ENCODE measurements around the gene ATP10B. TPM values are rescaled to one million over a fixed set of nuclear protein-coding genes. Genes with fewer than 3 reads are reported as not detected.

ATP10B gene
- total and polyA plus RNA-seq, 2 of the 8 experiments (the other 6 are each of a cell fraction or from before 2014, with no cell fraction given): 0.06 to 0.11 TPM

DNA sequence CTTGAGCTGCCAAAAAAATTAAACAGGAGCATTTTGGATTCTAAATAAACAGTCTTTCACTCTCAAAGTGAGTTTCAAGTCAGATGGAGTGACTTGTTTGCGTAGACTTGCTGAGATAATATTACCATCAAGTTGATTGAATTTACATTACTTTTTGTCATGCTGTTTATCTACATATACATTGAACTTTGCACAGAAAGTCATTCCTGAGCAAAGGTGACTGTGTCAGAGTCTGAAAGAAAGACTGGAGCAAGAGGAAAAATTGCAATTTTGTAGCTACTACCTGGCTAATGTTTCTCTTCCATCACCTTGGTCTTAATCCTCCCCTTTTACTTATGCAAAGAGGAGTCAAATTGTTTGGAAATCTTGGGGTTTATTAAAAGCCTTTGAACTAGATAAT is 251.0 kb downstream of the ATP10B start:
- CTCF ChIA-PET (ENCODE audit: partially characterized antibody): interaction anchor here (1.3 to 1.6 kb wide), 2 partner anchors 91 to 162 kb away, joined by 3 to 5 read pairs; no protein-coding TSS in a partner anchor
- no peak overlapping the region for H3K9ac ChIP-seq (replicated peaks in 1 of 4; ENCODE audit: extremely low read depth in 1 of 4, low read depth in 3 of 4, low read length in 3 of 4)
- H2BK15ac ChIP-seq (ENCODE audit: low read length): no peak overlapping the region
- H2AK5ac ChIP-seq (ENCODE audit: low read depth, low read length): no peak overlapping the region
- H3K9me3 ChIP-seq (ENCODE audit: insufficient read depth in 2 of 2, low read depth in 1 of 2, low read length in 1 of 2): no peaks in the 10 kb centered on the region
- no peak overlapping the region for H2AFZ ChIP-seq (ENCODE audit: low read length)
- no peak overlapping the region for H3K4me2 ChIP-seq (ENCODE audit: insufficient read depth in 1 of 2, low read depth in 2 of 2, low read length in 2 of 2)
- no peaks in the 10 kb centered on the region for H3K79me1 ChIP-seq (ENCODE audit: low read depth, low read length)
- no peak overlapping the region for H3K23ac ChIP-seq (ENCODE audit: insufficient read length)
- 96% methylated on average over 1 of the region's 1 CpG; no CpG with 5 or more reads in 1 of the 2 experiments for WGBS, 2 experiments (ENCODE audit: extremely low coverage in 1 of 2, insufficient coverage in 1 of 2, insufficient read length in 1 of 2, insufficient replicate concordance in 2 of 2, low coverage in 1 of 2, low lambda C conversion rate in 2 of 2, missing lambda C conversion rate in 1 of 2)
- no peak overlapping the region for H4K91ac ChIP-seq (replicated peaks; ENCODE audit: insufficient read length, low read length)
- no peak overlapping the region for H3K4ac ChIP-seq (replicated peaks; ENCODE audit: insufficient read length, low read depth, low read length)
- H3K23me2 ChIP-seq (ENCODE audit: low read depth, low read length): no peaks in the 10 kb centered on the region
- FAIRE-seq (no peak), DNase-seq (ENCODE audit: low read depth in 1 of 2, low spot score in 2 of 2) (no peak)
- H3K36me3 ChIP-seq (ENCODE audit: control insufficient read depth in 2 of 4, insufficient read depth in 4 of 4, low read length in 3 of 4): no peaks in the 10 kb centered on the region
- H2BK12ac ChIP-seq (ENCODE audit: low read depth, low read length): no peak overlapping the region
- no peak overlapping the region for H3K27ac ChIP-seq (ENCODE audit: low read depth, low read length)
- no peak overlapping the region for H4K5ac ChIP-seq (ENCODE audit: insufficient read length, low read depth, low read length)
- no peak overlapping the region for H2BK20ac ChIP-seq (ENCODE audit: low read length)
- H4K20me1 ChIP-seq (replicated peaks in 1 of 2; ENCODE audit: control insufficient read depth in 1 of 2, insufficient read depth in 2 of 2, low read length in 2 of 2): no peaks in the 10 kb centered on the region
- no peak overlapping the region for H3K56ac ChIP-seq (replicated peaks; ENCODE audit: insufficient read length, low read depth, low read length)
- no peak overlapping the region for H2BK5ac ChIP-seq (ENCODE audit: low read depth, low read length)
- no peak overlapping the region for H3K4me3 ChIP-seq (ENCODE audit: extremely low read depth in 1 of 4, insufficient read depth in 2 of 4, low read depth in 3 of 4, low read length in 4 of 4)
- H3K4me1 ChIP-seq (replicated peaks in 1 of 4; ENCODE audit: control insufficient read depth in 3 of 4, insufficient read depth in 4 of 4, low read length in 3 of 4): no peaks in the 10 kb centered on the region
- no peaks in the 10 kb centered on the region for H3K79me2 ChIP-seq (ENCODE audit: control insufficient read depth in 1 of 2, insufficient read depth in 2 of 2, low read length in 2 of 2)
- no peak for TF ChIP-seq RBBP5 (IDR thresholded peaks at IDR 0.05; ENCODE audit: borderline replicate concordance, low read depth, low read length)
- no peak overlapping the region for H2BK120ac ChIP-seq (replicated peaks; ENCODE audit: low read depth, low read length)
- no peak overlapping the region for H4K8ac ChIP-seq (ENCODE audit: extremely low read depth, insufficient read depth, low read length)
- H3K18ac ChIP-seq (ENCODE audit: extremely low read depth, low read length): no peak overlapping the region
- POLR2A ChIA-PET (ENCODE audit: partially characterized antibody): no interaction called here
- H3K27me3 ChIP-seq (replicated peaks in 1 of 4; ENCODE audit: control insufficient read depth in 3 of 4, extremely low read depth in 1 of 4, insufficient read depth in 3 of 4, low read length in 3 of 4): no peaks in the 10 kb centered on the region
- no peak overlapping the region for H3K14ac ChIP-seq (ENCODE audit: insufficient read length)

All from H1 (cell line).